ENCODE measurements around the gene MAPK11. TPM values are rescaled to one million over a fixed set of nuclear protein-coding genes. Genes with fewer than 3 reads are reported as not detected.

Gene MAPK11
- polyA plus RNA-seq, 3 donors, result 7.9 to 47.1 (median 46.4) TPM

- no peak overlapping the region for H3K27ac ChIP-seq (ENCODE audit: low read depth, low read length)
- 59 to 81% (median 78%) methylated on average over 31 of the region's 31 CpGs for WGBS, 3 donors
Observed at GRCh38 chr22:50257451-50258360, 12.5 kb downstream of the MAPK11 start.

- 79 to 88% (median 88%) methylated on average over 16 of the region's 16 CpGs for WGBS, 3 donors
- no peak overlapping the region for H3K27ac ChIP-seq (ENCODE audit: low read depth, low read length)
Observed at GRCh38 chr22:50257041-50257440, 13.1 kb downstream of the MAPK11 start.

- 66 to 92% (median 88%) methylated on average over 11 to 12 of the region's 12 CpGs for WGBS, 3 donors
Observed at GRCh38 chr22:50256258-50256862, 13.8 kb downstream of the MAPK11 start.

GRCh38 chr22:50255607-50256006 lies 14.6 kb downstream of the MAPK11 start:
- 87 to 95% (median 92%) methylated on average over 17 of the region's 17 CpGs for WGBS, 3 donors
- H3K27ac ChIP-seq (ENCODE audit: low read depth, low read length), result no peak overlapping the region

More at GRCh38 chr22:50256258-50256862, 13.8 kb downstream of the MAPK11 start:
- H3K27ac ChIP-seq (ENCODE audit: low read depth, low read length), result no peak overlapping the region

GRCh38 chr22:50255099-50255498 lies 15.1 kb downstream of the MAPK11 start:
- whole genome bisulfite sequencing, 3 donors, result 87 to 90% (median 87%) methylated on average over 19 of the region's 19 CpGs

GRCh38 chr22:50253941-50254340 lies 16.2 kb downstream of the MAPK11 start:
- WGBS, 3 donors, result 64 to 71% (median 70%) methylated on average over 8 of the region's 8 CpGs

More at GRCh38 chr22:50255099-50255498, 15.1 kb downstream of the MAPK11 start:
- no peak overlapping the region for H3K27ac ChIP-seq (ENCODE audit: low read depth, low read length)

GRCh38 chr22:50253046-50253915 lies 16.9 kb downstream of the MAPK11 start:
- 83 to 88% (median 85%) methylated on average over 22 of the region's 22 CpGs for WGBS, 3 donors
- no peak overlapping the region for H3K27ac ChIP-seq (ENCODE audit: low read depth, low read length)

More at GRCh38 chr22:50253941-50254340, 16.2 kb downstream of the MAPK11 start:
- H3K27ac ChIP-seq (ENCODE audit: low read depth, low read length), result no peak overlapping the region

- H3K27ac ChIP-seq (ENCODE audit: low read depth, low read length), result no peak overlapping the region
- WGBS, 3 donors, result 43 to 49% (median 48%) methylated on average over 25 of the region's 25 CpGs
Observed at GRCh38 chr22:50252082-50253045, 17.8 kb downstream of the MAPK11 start.

- H3K27ac ChIP-seq (ENCODE audit: low read depth, low read length), result no peak overlapping the region
- 7 to 11% (median 9%) methylated on average over 28 to 36 of the region's 36 CpGs for WGBS, 3 donors
Observed at GRCh38 chr22:50251477-50252081, 18.6 kb downstream of the MAPK11 start.

GRCh38 chr22:50250555-50251476 lies 19.4 kb downstream of the MAPK11 start, which contains the start of gene HDAC10:
Gene HDAC10 (minus strand): TSS chr22:50251265. CDS start chr22:50251032, 233 bp downstream.
- WGBS, 3 donors, result 1 to 3% (median 1%) methylated on average over 54 to 81 of the region's 81 CpGs
- no peak within 1 kb of the TSS for H3K27ac ChIP-seq (ENCODE audit: low read depth, low read length)

GRCh38 chr22:50250249-50250554 lies 20.0 kb downstream of the MAPK11 start:
- 67 to 82% (median 68%) methylated on average over 11 of the region's 11 CpGs for WGBS, 3 donors
- H3K27ac ChIP-seq (ENCODE audit: low read depth, low read length), result no peak overlapping the region

GRCh38 chr22:50249341-50250248 lies 20.6 kb downstream of the MAPK11 start:
- H3K27ac ChIP-seq (ENCODE audit: low read depth, low read length), result no peak overlapping the region
- 90% methylated on average over 30 to 32 of the region's 32 CpGs for WGBS, 3 donors

GRCh38 chr22:50248196-50249081 lies 21.7 kb downstream of the MAPK11 start:
- WGBS, 3 donors, result 86 to 90% (median 90%) methylated on average over 25 to 29 of the region's 29 CpGs
- H3K27ac ChIP-seq (ENCODE audit: low read depth, low read length), result no peak overlapping the region

- no peak overlapping the region for H3K27ac ChIP-seq (ENCODE audit: low read depth, low read length)
- 49 to 55% (median 50%) methylated on average over 16 of the region's 16 CpGs for WGBS, 3 donors
Observed at GRCh38 chr22:50247748-50248147, 22.4 kb downstream of the MAPK11 start.
